ENCODE results near the gene FMNL1. TPM values are rescaled to one million over a fixed set of nuclear protein-coding genes. Genes with fewer than 3 reads are reported as not detected.

FMNL1 gene
- total and polyA plus RNA-seq, 4 donors = 1.5 to 7.4 (median 4.8) TPM

DNA sequence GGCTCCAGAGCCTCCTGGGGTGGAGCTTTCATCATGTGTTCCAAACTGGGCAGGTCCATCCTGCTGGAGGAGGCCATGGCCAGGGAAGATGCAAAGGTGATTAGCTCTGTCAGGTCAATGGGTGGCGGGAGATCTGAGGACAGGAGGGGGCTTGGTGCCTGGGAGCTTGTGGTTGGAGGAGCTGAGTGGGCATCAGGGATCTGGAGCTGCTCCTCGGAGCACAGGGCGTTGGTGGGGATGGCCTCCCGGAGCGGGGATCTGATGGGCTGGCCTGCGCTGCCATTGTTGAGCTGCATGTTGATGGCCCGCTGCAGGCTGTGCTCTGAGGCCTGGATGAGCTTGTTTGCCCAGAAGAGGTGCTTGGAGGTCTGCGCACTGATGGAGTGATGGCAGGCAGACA lies 33.7 kb downstream of the FMNL1 start:
- Histone ChIP-seq H3K27me3 (ENCODE audit: control insufficient read depth in 4 of 4, insufficient read depth in 4 of 4, low read length in 3 of 4) (no peaks in the 10 kb centered on the region), H3K36me3 (ENCODE audit: control insufficient read depth in 4 of 4, insufficient read depth in 3 of 4, low read depth in 1 of 4, low read length in 3 of 4) (no peaks in the 10 kb centered on the region), H3K9ac (ENCODE audit: low read depth in 1 of 2, low read length in 2 of 2) (no peak overlapping the region), H3K4me1 (ENCODE audit: control insufficient read depth in 4 of 4, insufficient read depth in 4 of 4, low read length in 3 of 4) (no peaks in the 10 kb centered on the region), H3K4me3 (ENCODE audit: low read depth in 1 of 3, low read length in 3 of 3) (no peak overlapping the region), H3K27ac (ENCODE audit: low read depth in 1 of 2, low read length in 2 of 2) (no peak overlapping the region), H3K9me3 (ENCODE audit: control insufficient read depth in 4 of 4, low read length in 3 of 4) (no peaks in the 10 kb centered on the region)
- WGBS = 96% methylated on average over 8 of the region's 8 CpGs
- no peak for TF ChIP-seq FOXA2 (IDR thresholded peaks at IDR 0.05)
- no peak for TF ChIP-seq YY1 (IDR thresholded peaks at IDR 0.05)
- TF ChIP-seq RXRA (IDR thresholded peaks at IDR 0.05) = no peak
- TF ChIP-seq TAF1 (conservative IDR thresholded peaks at IDR 0.05) = no peak
- TF ChIP-seq HNF4A (conservative IDR thresholded peaks at IDR 0.05) = no peak
- TF ChIP-seq EGR1 (IDR thresholded peaks at IDR 0.05; ENCODE audit: low read depth in 2 of 2) = no peak
- TF ChIP-seq CTCF (IDR thresholded peaks at IDR 0.05; ENCODE audit: low read depth, low read length, missing input control) = no peak
- TF ChIP-seq, protein P1, sequence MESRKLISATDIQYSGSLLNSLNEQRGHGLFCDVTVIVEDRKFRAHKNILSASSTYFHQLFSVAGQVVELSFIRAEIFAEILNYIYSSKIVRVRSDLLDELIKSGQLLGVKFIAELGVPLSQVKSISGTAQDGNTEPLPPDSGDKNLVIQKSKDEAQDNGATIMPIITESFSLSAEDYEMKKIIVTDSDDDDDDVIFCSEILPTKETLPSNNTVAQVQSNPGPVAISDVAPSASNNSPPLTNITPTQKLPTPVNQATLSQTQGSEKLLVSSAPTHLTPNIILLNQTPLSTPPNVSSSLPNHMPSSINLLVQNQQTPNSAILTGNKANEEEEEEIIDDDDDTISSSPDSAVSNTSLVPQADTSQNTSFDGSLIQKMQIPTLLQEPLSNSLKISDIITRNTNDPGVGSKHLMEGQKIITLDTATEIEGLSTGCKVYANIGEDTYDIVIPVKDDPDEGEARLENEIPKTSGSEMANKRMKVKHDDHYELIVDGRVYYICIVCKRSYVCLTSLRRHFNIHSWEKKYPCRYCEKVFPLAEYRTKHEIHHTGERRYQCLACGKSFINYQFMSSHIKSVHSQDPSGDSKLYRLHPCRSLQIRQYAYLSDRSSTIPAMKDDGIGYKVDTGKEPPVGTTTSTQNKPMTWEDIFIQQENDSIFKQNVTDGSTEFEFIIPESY (IDR thresholded peaks at IDR 0.05) = no peak
- TF ChIP-seq NR2F2 (IDR thresholded peaks at IDR 0.05) = no peak
- no peak for TF ChIP-seq SP1 (IDR thresholded peaks at IDR 0.05)
- TF ChIP-seq, protein P2, sequence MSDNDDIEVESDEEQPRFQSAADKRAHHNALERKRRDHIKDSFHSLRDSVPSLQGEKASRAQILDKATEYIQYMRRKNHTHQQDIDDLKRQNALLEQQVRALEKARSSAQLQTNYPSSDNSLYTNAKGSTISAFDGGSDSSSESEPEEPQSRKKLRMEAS (IDR thresholded peaks at IDR 0.05) = no peak
- TF ChIP-seq JUND (IDR thresholded peaks at IDR 0.05) = no peak
- TF ChIP-seq ATF3 (IDR thresholded peaks at IDR 0.05) = no peak
- TF ChIP-seq, protein P3, sequence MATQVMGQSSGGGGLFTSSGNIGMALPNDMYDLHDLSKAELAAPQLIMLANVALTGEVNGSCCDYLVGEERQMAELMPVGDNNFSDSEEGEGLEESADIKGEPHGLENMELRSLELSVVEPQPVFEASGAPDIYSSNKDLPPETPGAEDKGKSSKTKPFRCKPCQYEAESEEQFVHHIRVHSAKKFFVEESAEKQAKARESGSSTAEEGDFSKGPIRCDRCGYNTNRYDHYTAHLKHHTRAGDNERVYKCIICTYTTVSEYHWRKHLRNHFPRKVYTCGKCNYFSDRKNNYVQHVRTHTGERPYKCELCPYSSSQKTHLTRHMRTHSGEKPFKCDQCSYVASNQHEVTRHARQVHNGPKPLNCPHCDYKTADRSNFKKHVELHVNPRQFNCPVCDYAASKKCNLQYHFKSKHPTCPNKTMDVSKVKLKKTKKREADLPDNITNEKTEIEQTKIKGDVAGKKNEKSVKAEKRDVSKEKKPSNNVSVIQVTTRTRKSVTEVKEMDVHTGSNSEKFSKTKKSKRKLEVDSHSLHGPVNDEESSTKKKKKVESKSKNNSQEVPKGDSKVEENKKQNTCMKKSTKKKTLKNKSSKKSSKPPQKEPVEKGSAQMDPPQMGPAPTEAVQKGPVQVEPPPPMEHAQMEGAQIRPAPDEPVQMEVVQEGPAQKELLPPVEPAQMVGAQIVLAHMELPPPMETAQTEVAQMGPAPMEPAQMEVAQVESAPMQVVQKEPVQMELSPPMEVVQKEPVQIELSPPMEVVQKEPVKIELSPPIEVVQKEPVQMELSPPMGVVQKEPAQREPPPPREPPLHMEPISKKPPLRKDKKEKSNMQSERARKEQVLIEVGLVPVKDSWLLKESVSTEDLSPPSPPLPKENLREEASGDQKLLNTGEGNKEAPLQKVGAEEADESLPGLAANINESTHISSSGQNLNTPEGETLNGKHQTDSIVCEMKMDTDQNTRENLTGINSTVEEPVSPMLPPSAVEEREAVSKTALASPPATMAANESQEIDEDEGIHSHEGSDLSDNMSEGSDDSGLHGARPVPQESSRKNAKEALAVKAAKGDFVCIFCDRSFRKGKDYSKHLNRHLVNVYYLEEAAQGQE (IDR thresholded peaks at IDR 0.05) = no peak
- no peak for TF ChIP-seq HNF4G (IDR thresholded peaks at IDR 0.05)
- TF ChIP-seq RAD21 (IDR thresholded peaks at IDR 0.05) = no peak
- no peak for TF ChIP-seq FOXA1 (IDR thresholded peaks at IDR 0.05)
- TF ChIP-seq GABPA (IDR thresholded peaks at IDR 0.05 in 1 of 2, conservative IDR thresholded peaks at IDR 0.05 in 1 of 2) = no peak
- no peak for DNase-seq (ENCODE audit: low spot score)

Data from liver (tissue), 9 donors.